CD4-positive, alpha-beta T cell treated with Interleukin-17A for 4 hours (primary cell): ENCODE results near the gene DRG2.

Experiments
- DNase-seq: peaks from one replicate; pipeline ENCODE4 v3.0.0-alpha.2; 2020; ENCODE audit warnings: mixed read lengths

Gene DRG2

DNA sequence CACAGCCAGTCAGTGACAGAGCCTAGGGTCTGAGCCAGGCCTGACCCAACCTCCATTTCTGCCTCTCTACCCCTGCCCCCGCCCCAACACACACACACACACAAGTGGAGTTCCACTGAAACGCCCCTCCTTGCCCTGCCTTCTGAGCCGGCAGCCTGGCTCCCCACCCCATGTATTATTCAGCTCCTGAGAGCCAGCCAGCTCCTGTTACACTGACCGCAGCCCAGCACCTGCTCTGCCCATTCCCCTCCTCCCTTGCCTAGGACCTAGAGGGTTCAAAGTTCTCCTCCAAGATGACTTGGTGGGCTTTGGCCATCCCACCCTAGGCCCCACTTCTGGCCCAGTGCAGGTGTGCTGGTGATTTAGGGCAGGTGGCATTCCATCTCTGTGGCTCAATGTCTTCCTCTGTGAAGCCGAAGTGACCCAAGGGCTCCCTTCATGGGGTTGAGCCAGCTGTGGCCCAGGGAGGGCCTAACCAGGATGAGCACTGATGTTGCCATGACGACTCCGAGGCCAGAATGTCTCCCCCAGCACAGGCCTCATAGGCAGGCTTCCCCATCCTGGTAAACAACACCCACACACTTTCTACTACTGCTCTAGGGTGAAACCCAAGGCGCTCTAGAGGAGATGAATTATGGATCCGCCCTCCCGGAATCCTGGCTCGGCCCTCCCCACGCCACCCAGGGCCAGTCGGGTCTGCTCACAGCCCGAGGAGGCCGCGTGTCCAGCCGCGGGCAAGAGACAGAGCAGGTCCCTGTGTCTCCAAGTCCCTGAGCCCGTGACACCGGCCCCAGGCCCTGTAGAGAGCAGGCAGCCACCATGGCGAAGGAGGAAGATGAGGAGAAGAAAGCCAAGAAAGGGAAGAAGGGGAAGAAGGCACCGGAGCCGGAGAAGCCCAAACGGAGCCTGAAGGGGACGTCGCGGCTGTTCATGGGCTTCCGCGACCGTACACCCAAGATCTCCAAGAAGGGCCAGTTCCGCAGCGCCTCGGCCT, 30.5 kb downstream of the DRG2 start:
- DNase-seq, result no peak

GRCh38 chr17:18119166-18119745, 31.5 kb downstream of the DRG2 start:
- no peak for DNase-seq

GRCh38 chr17:18119938-18120337, 32.2 kb downstream of the DRG2 start:
- DNase-seq, result no peak

GRCh38 chr17:18120461-18121017, 32.8 kb downstream of the DRG2 start:
- no peak for DNase-seq

GRCh38 chr17:18121144-18121910, 33.6 kb downstream of the DRG2 start:
- DNase-seq, result no peak

DNA sequence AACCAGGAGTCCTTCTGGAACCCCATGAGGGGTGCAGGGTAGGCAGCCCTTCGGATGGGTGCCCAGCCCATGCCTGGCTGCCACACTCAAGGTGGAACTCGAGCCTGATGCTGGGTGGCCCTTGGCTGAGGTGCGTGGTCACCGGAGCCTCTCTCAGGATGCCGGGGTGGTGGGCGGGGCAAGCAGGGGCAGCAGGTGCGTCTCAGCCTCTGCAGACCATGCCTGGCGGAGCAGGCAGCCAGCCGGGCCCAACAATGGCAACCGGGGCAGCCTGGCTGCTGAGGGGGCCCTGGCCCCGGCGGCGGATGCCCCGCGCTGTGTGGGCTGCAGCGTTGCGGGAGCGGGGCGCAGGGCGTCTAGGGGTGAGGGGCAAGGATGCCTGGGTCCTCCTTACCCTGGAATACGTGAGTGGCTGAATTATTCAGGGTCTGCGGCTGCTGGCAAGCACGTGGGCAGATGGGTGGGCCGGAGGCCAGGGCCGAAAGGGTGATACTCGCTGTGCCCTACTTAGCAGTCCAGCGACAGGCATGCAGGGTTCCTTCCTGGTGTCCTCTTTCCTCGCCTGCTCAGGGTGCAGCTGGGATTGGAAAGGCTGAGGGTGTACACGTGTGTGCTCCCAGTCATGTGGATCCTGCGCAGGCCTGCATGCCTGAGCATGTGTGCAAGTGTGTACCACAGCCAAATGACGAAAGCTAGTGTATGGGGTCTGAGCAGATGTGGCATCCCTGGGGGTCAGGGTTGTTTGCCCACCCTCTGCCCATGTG, 35.4 kb downstream of the DRG2 start:
- DNase-seq, result no peak

- DNase-seq, result no peak
Observed at GRCh38 chr17:18124345-18125126, 36.8 kb downstream of the DRG2 start.

DNA sequence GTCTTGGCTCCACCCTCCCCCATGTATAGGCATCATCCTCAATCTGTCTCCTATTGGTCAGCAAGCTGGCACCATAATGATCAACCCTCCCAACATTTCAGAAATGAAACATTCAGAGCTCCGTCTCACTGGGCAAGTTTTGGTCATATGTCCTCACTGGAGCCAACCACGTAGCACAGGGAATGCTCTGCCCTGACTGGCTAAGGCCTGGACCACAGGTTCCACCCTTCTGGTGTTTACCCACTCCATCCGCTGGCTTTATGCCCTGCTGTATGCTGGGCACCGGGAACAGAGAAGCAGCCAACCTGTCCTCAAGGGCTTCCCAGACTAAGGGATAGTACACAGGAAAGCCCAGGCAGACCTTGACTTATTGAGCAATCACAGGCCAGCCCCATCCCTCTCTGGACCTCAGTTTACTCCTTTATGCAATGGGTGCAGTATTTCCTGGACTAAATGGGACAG, 41.3 kb downstream of the DRG2 start:
- no peak for DNase-seq

- no peak for DNase-seq
Observed at GRCh38 chr17:18132711-18133110, 45.0 kb downstream of the DRG2 start.

DNA sequence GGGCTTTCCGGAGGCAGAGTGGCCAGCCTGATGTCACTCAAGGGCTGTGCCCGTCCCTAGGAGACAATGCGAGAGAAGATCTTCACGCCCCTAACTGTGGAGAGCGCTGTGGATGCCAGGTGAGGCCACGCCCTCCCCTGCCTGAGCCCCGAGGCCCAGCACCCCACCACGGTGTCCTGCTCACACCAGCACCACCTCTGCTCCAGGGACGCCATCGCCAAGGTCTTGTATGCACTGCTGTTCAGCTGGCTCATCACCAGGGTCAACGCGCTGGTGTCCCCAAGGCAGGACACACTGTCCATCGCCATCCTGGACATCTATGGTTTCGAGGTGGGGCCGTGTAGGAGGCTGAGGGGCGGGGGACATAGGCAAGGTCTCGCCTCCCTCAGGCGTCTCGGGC, 48.6 kb downstream of the DRG2 start:
- no peak for DNase-seq

- DNase-seq, result no peak
Observed at GRCh38 chr17:18138065-18138749, 50.5 kb downstream of the DRG2 start.

- no peak for DNase-seq
Observed at GRCh38 chr17:18139092-18139491, 51.3 kb downstream of the DRG2 start.

GRCh38 chr17:18139498-18139897, 51.8 kb downstream of the DRG2 start:
- no peak for DNase-seq

GRCh38 chr17:18139949-18140348, 52.2 kb downstream of the DRG2 start:
- no peak for DNase-seq

DNA sequence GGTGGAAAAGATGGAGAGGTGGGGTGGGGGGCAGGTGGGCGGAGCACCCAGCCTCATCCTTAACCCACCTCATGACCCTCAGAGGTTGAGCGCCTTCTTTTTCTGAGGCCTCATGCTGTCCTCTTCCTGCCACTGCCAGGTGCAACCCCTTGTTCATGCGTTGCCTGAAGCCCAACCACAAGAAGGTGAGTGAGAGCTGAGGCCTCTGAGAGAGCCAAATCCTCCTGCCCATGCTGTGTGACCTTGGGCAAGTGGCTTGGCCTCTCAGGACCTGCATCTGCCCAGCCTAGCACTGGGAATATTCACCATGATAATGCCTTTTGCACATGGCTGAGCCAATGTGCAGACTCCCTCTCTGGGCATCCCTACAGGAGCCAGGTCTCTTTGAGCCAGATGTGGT, 52.9 kb downstream of the DRG2 start:
- DNase-seq, result no peak

DNA sequence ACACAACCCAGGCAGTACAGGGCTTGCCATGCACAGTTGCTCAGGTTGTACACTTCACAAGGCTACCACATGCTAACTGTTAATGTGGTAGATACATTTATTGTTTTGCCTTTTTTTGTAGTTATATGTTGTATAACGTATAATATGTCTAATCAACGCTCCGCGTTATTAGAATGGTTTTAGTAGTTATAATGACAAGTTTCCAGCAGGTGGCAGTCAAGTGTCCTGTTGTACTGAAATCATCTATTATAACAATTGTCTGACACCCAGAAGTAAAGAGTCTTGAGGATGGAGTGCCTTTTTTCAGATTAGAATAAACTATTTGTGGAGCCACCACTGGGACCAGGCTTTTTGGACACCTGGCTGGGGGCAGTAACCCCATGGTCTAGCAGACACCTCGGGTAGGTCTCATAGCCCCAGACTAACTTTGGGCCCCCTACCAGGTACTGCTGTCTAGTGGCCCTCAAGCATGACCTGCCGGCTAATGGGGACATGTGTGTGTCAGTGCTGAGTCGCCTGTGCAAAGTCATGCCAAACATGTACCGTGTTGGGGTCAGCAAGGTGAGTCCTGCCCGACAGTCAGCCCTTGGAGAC, 53.6 kb downstream of the DRG2 start:
- peak; percentile 62 for DNase-seq

DNA sequence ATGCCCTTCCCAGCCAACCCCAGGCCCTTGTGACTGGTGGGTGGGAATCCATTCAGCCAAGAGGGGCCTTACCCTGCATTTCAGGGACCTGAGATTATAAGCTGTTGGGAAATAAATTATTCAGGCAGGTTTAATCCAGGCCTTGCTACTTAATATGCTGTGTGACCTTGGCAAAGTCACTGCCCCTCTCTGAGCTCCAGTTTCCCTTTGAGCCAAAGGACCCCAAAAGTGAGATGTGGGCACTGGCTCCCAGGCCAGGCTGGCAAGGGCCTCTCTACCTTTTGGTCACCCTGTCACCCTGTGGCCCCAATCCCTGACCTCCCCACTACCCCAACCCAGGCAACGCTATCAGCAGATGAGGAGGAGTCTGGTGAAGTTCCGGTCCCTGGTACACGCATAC, 54.7 kb downstream of the DRG2 start:
- DNase-seq, result no peak

DNA sequence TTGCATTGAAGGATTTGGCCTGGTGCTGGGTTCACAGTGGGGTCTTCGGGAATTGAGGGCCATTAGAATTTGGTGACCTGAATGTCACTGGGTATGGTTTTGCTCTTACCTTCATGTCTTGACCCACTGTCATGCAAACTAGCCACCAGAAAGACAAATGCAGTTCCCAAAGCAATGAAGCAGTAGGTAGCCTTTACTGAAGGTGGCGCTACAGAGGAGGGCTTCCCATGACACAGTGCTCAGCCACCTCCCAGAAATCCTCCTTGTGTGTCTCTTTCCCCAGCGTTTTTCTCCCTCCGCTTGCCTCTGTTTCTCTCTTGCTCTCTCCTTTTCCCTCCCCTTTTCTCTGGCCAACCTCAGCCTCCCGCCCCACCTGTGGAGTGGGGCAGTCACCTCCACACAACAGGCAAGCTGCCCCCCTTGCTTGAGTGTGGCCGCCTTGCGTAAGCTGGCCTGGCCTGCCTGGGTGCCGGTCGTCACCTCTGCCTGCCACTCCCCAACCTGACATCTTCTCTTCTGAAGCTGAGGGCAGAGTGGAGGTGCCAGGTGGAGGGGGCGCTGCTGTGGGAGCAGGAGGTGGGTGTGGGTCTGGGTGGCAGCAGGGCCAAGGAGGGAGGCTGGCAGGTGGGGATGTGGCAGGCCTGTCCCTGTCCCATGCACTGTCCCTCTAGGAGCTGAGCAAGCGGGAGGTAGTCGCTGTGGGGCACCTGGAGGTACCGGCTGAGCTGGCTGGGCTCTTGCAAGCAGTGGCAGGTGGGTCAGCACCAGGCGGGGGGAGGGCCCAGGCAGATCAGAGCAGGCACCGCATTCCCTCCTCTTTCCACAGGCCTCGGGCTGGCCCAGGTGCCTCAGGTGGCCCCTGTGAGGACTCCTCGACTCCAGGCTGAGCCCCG, 55.5 kb downstream of the DRG2 start:
- no peak for DNase-seq

DNA sequence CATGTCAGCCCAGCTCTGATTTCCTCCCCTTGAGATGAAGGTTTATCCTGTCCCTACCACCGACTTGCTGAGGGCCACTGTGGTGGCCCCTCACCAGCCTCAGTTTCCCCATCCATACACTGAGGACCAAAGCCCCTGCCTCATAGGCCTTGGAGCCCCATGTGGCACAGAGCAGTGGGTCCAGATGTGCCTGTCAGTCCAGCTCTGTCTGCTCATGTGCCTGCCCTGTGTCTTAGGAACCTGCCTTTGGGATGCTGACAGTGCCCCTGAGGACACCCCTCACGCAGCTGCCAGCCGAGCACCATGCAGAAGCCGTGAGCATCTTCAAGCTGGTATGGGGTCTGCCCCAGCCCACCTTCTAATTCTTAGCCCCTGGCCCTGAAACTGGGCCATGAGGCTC, 56.5 kb downstream of the DRG2 start:
- no peak for DNase-seq
